Keratinocyte (primary cell): ENCODE measurements around the gene ZFP36L2. TPM values are rescaled to one million over a fixed set of nuclear protein-coding genes. Genes with fewer than 3 reads are reported as not detected.

Experiments
- DNase-seq: peaks from one replicate; pipeline ENCODE4 v3.0.0-alpha.2; 2011; ENCODE audit warnings: low read depth, missing footprints, low spot score
- FAIRE-seq: peaks from 2 replicates; lab custom pipeline; 2011; peaks lifted over from hg19 to GRCh38; lab: Jason Lieb, UNC
- H2AFZ ChIP-seq: 2 replicates; pipeline ENCODE4 v1.6.0; 2012; ENCODE audit warnings: low read length, control low read depth, inconsistent platforms; ENCODE audit not compliant: control insufficient read depth
- H3K27ac ChIP-seq: 2 replicates; pipeline ENCODE4 v1.5.1; 2011; ENCODE audit warnings: low read length; ENCODE audit not compliant: control insufficient read depth, insufficient read depth
- H3K27me3 ChIP-seq: 3 replicates; pipeline ENCODE4 v1.6.0; 2011; ENCODE audit warnings: low read length; ENCODE audit not compliant: control insufficient read depth, insufficient read depth; ENCODE audit errors: extremely low read depth
- H3K36me3 ChIP-seq, 2 experiments: 2 replicates in 1 of 2; 3 replicates in 1 of 2; pipeline ENCODE4 v1.5.1; 2011; ENCODE audit warnings: low read length in 2 of 2, mild to moderate bottlenecking in 1 of 2; ENCODE audit not compliant: control insufficient read depth in 2 of 2, insufficient read depth in 2 of 2; ENCODE audit errors: extremely low read depth in 1 of 2
- H3K4me1 ChIP-seq: 3 replicates; pipeline ENCODE4 v1.5.1; 2011; ENCODE audit warnings: low read length; ENCODE audit not compliant: control insufficient read depth, insufficient read depth; ENCODE audit errors: extremely low read depth
- H3K4me2 ChIP-seq: 3 replicates; pipeline ENCODE4 v1.6.0; 2011; ENCODE audit warnings: low read depth, low read length; ENCODE audit not compliant: control insufficient read depth, insufficient read depth; ENCODE audit errors: extremely low read depth
- H3K4me3 ChIP-seq, 3 experiments: fragments of 200-600 bp in 1 of 3; sonication (generic) in 1 of 3; 2 replicates in 2 of 3; 3 replicates in 1 of 3; pipeline ENCODE4 v1.5.1; 2011 to 2016; ENCODE audit warnings: low read length in 3 of 3, mild to moderate bottlenecking in 3 of 3, control low read depth in 2 of 3, inconsistent platforms in 1 of 3, low read depth in 1 of 3, mixed read lengths in 1 of 3, mixed run types in 1 of 3, moderate library complexity in 1 of 3; ENCODE audit not compliant: control insufficient read depth in 2 of 3, insufficient read depth in 2 of 3; ENCODE audit errors: extremely low read depth in 1 of 3
- H3K79me2 ChIP-seq: 2 replicates; pipeline ENCODE4 v1.6.0; 2012; ENCODE audit warnings: low read length; ENCODE audit not compliant: control insufficient read depth, insufficient read depth
- H3K9ac ChIP-seq: 3 replicates; pipeline ENCODE4 v1.6.0; 2011; ENCODE audit warnings: low read length; ENCODE audit not compliant: control insufficient read depth, insufficient read depth; ENCODE audit errors: extremely low read depth
- H3K9me1 ChIP-seq: 3 replicates; pipeline ENCODE4 v1.6.0; 2011; ENCODE audit warnings: low read length; ENCODE audit not compliant: control insufficient read depth, insufficient read depth; ENCODE audit errors: extremely low read depth
- H3K9me3 ChIP-seq: 2 replicates; pipeline ENCODE4 v1.5.1; 2012; ENCODE audit warnings: low read depth, low read length; ENCODE audit not compliant: control insufficient read depth
- H4K20me1 ChIP-seq: 3 replicates; pipeline ENCODE4 v1.6.0; 2011; ENCODE audit warnings: low read length; ENCODE audit not compliant: control insufficient read depth, insufficient read depth; ENCODE audit errors: extremely low read depth
- EZH2 ChIP-seq: IDR thresholded peaks from one replicate; pipeline ENCODE4 v1.6.1; 2012; ENCODE audit warnings: inconsistent platforms, mild to moderate bottlenecking, low read length, moderate library complexity
- dilution Hi-C: fragments of 300-500 bp; cut with MboI; formaldehyde crosslinking; loops from one replicate; pipeline ENCODE4 v1.7.0; 2020; ENCODE audit warnings: low sequenced_read_pairs; ENCODE audit not compliant: extremely low pct_ligation_motif_present
- polyA plus RNA-seq, 5 experiments: library from polyadenylated mRNA; depleted of rRNA in 3 of 5; stranded (reverse) in 3 of 5; stranded (forward) in 1 of 5; unstranded in 1 of 5; fragments of >200 nt; gene quantifications; 1 replicate in 1 of 5; 2 replicates in 3 of 5; 3 replicates in 1 of 5; pipeline versions ENCODE4 v1.2.1 to v1.2.3, GENCODE V29; 2011 to 2012; ENCODE audit warnings: missing spikeins in 2 of 5, low read depth in 1 of 5, low replicate concordance in 1 of 5
- TF ChIP-seq, protein P1 (sequence below), 3 experiments: IDR thresholded peaks in 1 of 3; conservative IDR thresholded peaks in 1 of 3; optimal IDR thresholded peaks in 1 of 3; 2 replicates in 2 of 3; 3 replicates in 1 of 3; pipeline versions ENCODE3 to v1.5.1; 2011; ENCODE audit warnings: low read length in 3 of 3, mild to moderate bottlenecking in 3 of 3, moderate library complexity in 2 of 3, control low read depth in 1 of 3, inconsistent platforms in 1 of 3; ENCODE audit not compliant: insufficient read depth in 2 of 3; ENCODE audit errors: extremely low read depth in 1 of 3

The ZFP36L2 gene
- polyA plus RNA-seq, 1 donor (not counting 4 experiments of a cell fraction or from before 2014, with no cell fraction given) = 52.4 TPM

DNA sequence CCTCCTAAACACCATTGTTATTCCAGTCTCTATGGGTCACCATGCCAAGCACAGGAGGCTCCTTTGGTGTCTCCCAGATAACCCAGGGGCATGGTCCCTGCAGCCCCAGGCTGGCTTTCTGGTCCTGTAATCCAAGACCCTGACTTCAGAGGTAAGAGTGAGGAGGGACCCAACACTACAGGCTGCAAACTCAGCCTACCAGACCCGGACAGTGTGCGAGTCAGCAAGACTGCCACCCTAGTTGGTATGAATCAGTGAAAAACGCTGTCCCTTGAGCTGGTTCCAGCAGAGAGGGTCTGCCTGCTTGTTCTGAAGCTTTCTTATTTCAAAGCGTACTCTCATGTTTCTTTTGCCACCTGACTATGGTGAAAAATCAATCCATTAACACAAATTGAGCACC lies 47.6 kb upstream of the ZFP36L2 start:
- H3K4me3 ChIP-seq = no peak overlapping the region
- H3K9me3 ChIP-seq = no peaks in the 10 kb centered on the region
- H3K36me3 ChIP-seq = peaks cover under 1 to 4% of the 10 kb centered on the region in 2 experiments
- no peak overlapping the region for H3K4me2 ChIP-seq
- H3K79me2 ChIP-seq = no peaks in the 10 kb centered on the region
- H4K20me1 ChIP-seq = no peaks in the 10 kb centered on the region
- no peak overlapping the region for H2AFZ ChIP-seq
- dilution Hi-C loops = no loop called here
- FAIRE-seq (no peak), DNase-seq (no peak)
- H3K9me1 ChIP-seq = peaks cover 3% of the 10 kb centered on the region
- no peak overlapping the region for H3K27ac ChIP-seq
- peaks cover 14% of the 10 kb centered on the region for H3K4me1 ChIP-seq
- no peak for TF ChIP-seq EZH2
- TF ChIP-seq, protein P1, sequence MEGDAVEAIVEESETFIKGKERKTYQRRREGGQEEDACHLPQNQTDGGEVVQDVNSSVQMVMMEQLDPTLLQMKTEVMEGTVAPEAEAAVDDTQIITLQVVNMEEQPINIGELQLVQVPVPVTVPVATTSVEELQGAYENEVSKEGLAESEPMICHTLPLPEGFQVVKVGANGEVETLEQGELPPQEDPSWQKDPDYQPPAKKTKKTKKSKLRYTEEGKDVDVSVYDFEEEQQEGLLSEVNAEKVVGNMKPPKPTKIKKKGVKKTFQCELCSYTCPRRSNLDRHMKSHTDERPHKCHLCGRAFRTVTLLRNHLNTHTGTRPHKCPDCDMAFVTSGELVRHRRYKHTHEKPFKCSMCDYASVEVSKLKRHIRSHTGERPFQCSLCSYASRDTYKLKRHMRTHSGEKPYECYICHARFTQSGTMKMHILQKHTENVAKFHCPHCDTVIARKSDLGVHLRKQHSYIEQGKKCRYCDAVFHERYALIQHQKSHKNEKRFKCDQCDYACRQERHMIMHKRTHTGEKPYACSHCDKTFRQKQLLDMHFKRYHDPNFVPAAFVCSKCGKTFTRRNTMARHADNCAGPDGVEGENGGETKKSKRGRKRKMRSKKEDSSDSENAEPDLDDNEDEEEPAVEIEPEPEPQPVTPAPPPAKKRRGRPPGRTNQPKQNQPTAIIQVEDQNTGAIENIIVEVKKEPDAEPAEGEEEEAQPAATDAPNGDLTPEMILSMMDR (optimal IDR thresholded peaks at IDR 0.05 in 1 of 3, IDR thresholded peaks at IDR 0.05 in 1 of 3, conservative IDR thresholded peaks at IDR 0.05 in 1 of 3; ENCODE audit: extremely low read depth in 1 of 3, insufficient read depth in 2 of 3, low read length in 3 of 3) = no peak
- no peak overlapping the region for H3K9ac ChIP-seq
- H3K27me3 ChIP-seq = no peaks in the 10 kb centered on the region

DNA sequence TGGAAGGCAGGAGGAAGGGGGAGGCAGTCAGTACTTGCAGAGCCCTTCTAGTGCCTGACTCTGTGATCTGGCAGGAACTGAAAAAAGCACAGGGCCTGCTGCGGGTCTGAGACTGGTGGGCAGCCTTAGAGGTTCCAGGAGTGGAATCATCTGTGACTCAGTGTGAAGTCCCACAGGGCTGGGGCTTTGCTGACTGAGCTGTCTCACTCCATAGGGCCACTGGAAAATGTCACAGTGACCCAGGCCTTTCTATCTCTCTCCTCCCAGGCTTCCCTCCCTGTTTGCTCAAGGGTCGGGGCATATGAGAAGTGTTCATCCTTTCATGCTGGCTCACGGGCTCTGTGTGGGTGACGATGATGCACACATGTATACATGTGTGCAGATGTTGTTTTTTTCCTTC lies 47.1 kb upstream of the ZFP36L2 start:
- DNase-seq (no peak), FAIRE-seq (no peak)
- peaks cover 3% of the 10 kb centered on the region for H3K9me1 ChIP-seq
- peaks cover 2 to 3% of the 10 kb centered on the region in 2 experiments for H3K36me3 ChIP-seq
- H3K4me2 ChIP-seq = no peak overlapping the region
- no peaks in the 10 kb centered on the region for H3K79me2 ChIP-seq
- no peaks in the 10 kb centered on the region for H3K9me3 ChIP-seq
- H3K4me3 ChIP-seq = no peak overlapping the region
- H4K20me1 ChIP-seq = no peaks in the 10 kb centered on the region
- dilution Hi-C loops = no loop called here
- no peak for TF ChIP-seq EZH2
- TF ChIP-seq, protein P1 (optimal IDR thresholded peaks at IDR 0.05 in 1 of 3, IDR thresholded peaks at IDR 0.05 in 1 of 3, conservative IDR thresholded peaks at IDR 0.05 in 1 of 3; ENCODE audit: extremely low read depth in 1 of 3, insufficient read depth in 2 of 3, low read length in 3 of 3) = no peak
- H3K27ac ChIP-seq = no peak overlapping the region
- no peak overlapping the region for H3K9ac ChIP-seq
- H3K4me1 ChIP-seq = peaks cover 20% of the 10 kb centered on the region
- no peaks in the 10 kb centered on the region for H3K27me3 ChIP-seq
- H2AFZ ChIP-seq = no peak overlapping the region
